Inferior parietal cortex (tissue), 1 donor: Measurements from ENCODE around the gene COQ2.

Experiments
- DNase-seq: peaks from one replicate; pipeline ENCODE4 v3.0.0-alpha.2; 2016; ENCODE audit errors: extremely low spot score

Gene COQ2

GRCh38 chr4:83216959-83217683 is 67.5 kb downstream of the COQ2 start:
- DNase-seq, result no peak

GRCh38 chr4:83214079-83214478 is 70.5 kb downstream of the COQ2 start:
- DNase-seq, result no peak
